ENCODE results near the gene PXDN.

Gene PXDN

GRCh38 chr2:1602278-1603010, 141.9 kb downstream of the PXDN start:
- H3K27me3 ChIP-seq (replicated peaks; ENCODE audit: insufficient read depth, low read length): no peaks in the 10 kb centered on the region
- no peaks in the 10 kb centered on the region for H3K9me2 ChIP-seq (replicated peaks; ENCODE audit: insufficient read depth, low read length)
- H3K9me3 ChIP-seq (replicated peaks; ENCODE audit: insufficient read depth, low read length): no peaks in the 10 kb centered on the region
- H3K4me3 ChIP-seq (ENCODE audit: low read length): no peak overlapping the region
- no peaks in the 10 kb centered on the region for H3K4me1 ChIP-seq (ENCODE audit: low read length)
- H3K27ac ChIP-seq (ENCODE audit: low read length): no peak overlapping the region
- no peak overlapping the region for H3K9ac ChIP-seq (ENCODE audit: low read length)
- no peak overlapping the region for H3K4me2 ChIP-seq (ENCODE audit: low read depth, low read length)
- TF ChIP-seq CTCF (IDR thresholded peaks at IDR 0.05; ENCODE audit: low read length): no peak
- TF ChIP-seq EZH2phosphoT487 (IDR thresholded peaks at IDR 0.05; ENCODE audit: low read length): no peak
- no peak for TF ChIP-seq EZH2 (optimal IDR thresholded peaks at IDR 0.05; ENCODE audit: low read depth, low read length)
- no peaks in the 10 kb centered on the region for H3F3A ChIP-seq (ENCODE audit: insufficient read depth, low read length)
- H3K79me2 ChIP-seq (ENCODE audit: low read length): no peaks in the 10 kb centered on the region
- H4K20me1 ChIP-seq (ENCODE audit: insufficient read depth, low read length): no peaks in the 10 kb centered on the region
- H3K36me3 ChIP-seq (replicated peaks; ENCODE audit: insufficient read depth, low read length): no peaks in the 10 kb centered on the region
- no peak for DNase-seq
- H2AFZ ChIP-seq (ENCODE audit: low read length): no peak overlapping the region

- H3K9ac ChIP-seq (ENCODE audit: low read length): no peak overlapping the region
Measured at GRCh38 chr2:1601471-1602277, 142.6 kb downstream of the PXDN start.

GRCh38 chr2:1601067-1601412, 143.3 kb downstream of the PXDN start:
- no peaks in the 10 kb centered on the region for H3K9me2 ChIP-seq (replicated peaks; ENCODE audit: insufficient read depth, low read length)
- H3K79me2 ChIP-seq (ENCODE audit: low read length): no peaks in the 10 kb centered on the region
- H2AFZ ChIP-seq (ENCODE audit: low read length): no peak overlapping the region
- no peak for DNase-seq
- no peak overlapping the region for H3K4me2 ChIP-seq (ENCODE audit: low read depth, low read length)
- TF ChIP-seq EZH2 (optimal IDR thresholded peaks at IDR 0.05; ENCODE audit: low read depth, low read length) (no peak), EZH2phosphoT487 (IDR thresholded peaks at IDR 0.05; ENCODE audit: low read length) (no peak), CTCF (IDR thresholded peaks at IDR 0.05; ENCODE audit: low read length) (no peak)
- no peak overlapping the region for H3K27ac ChIP-seq (ENCODE audit: low read length)
- H3K9me3 ChIP-seq (replicated peaks; ENCODE audit: insufficient read depth, low read length): no peaks in the 10 kb centered on the region
- no peaks in the 10 kb centered on the region for H3K27me3 ChIP-seq (replicated peaks; ENCODE audit: insufficient read depth, low read length)
- H3K4me3 ChIP-seq (ENCODE audit: low read length): no peak overlapping the region
- no peaks in the 10 kb centered on the region for H4K20me1 ChIP-seq (ENCODE audit: insufficient read depth, low read length)
- no peaks in the 10 kb centered on the region for H3F3A ChIP-seq (ENCODE audit: insufficient read depth, low read length)
- H3K9ac ChIP-seq (ENCODE audit: low read length): no peak overlapping the region
- H3K36me3 ChIP-seq (replicated peaks; ENCODE audit: insufficient read depth, low read length): no peaks in the 10 kb centered on the region
- no peaks in the 10 kb centered on the region for H3K4me1 ChIP-seq (ENCODE audit: low read length)

More at GRCh38 chr2:1601471-1602277, 142.6 kb downstream of the PXDN start:
- Histone ChIP-seq H3K4me1 (ENCODE audit: low read length) (no peaks in the 10 kb centered on the region), H3K27ac (ENCODE audit: low read length) (no peak overlapping the region), H3K27me3 (replicated peaks; ENCODE audit: insufficient read depth, low read length) (no peaks in the 10 kb centered on the region), H3K9me2 (replicated peaks; ENCODE audit: insufficient read depth, low read length) (no peaks in the 10 kb centered on the region), H3K79me2 (ENCODE audit: low read length) (no peaks in the 10 kb centered on the region), H3F3A (ENCODE audit: insufficient read depth, low read length) (no peaks in the 10 kb centered on the region), H3K4me3 (ENCODE audit: low read length) (no peak overlapping the region), H2AFZ (ENCODE audit: low read length) (no peak overlapping the region), H3K9me3 (replicated peaks; ENCODE audit: insufficient read depth, low read length) (no peaks in the 10 kb centered on the region), H4K20me1 (ENCODE audit: insufficient read depth, low read length) (no peaks in the 10 kb centered on the region), H3K4me2 (ENCODE audit: low read depth, low read length) (no peak overlapping the region), H3K36me3 (replicated peaks; ENCODE audit: insufficient read depth, low read length) (no peaks in the 10 kb centered on the region)
- DNase-seq: no peak
- TF ChIP-seq CTCF (IDR thresholded peaks at IDR 0.05; ENCODE audit: low read length) (no peak), EZH2phosphoT487 (IDR thresholded peaks at IDR 0.05; ENCODE audit: low read length) (no peak)

All from MM.1S (cell line).